Fibroblast of pulmonary artery (primary cell): ENCODE measurements around the gene NDUFA8.

ENCODE experiments used
- DNase-seq: peaks from one replicate; pipeline ENCODE4 v3.0.0-alpha.2; 2010; ENCODE audit warnings: low read depth
- H3K4me3 ChIP-seq: replicated peaks from 2 replicates; pipeline ENCODE4 v1.5.1; 2011; ENCODE audit warnings: low read depth, mild to moderate bottlenecking, control low read depth, low read length, moderate library complexity
- TF ChIP-seq, protein P1 (sequence below): IDR thresholded peaks from 2 replicates; pipeline ENCODE4 v1.5.1; 2011; ENCODE audit warnings: mild to moderate bottlenecking, control low read depth, low read length, inconsistent platforms; ENCODE audit errors: missing control alignments

The NDUFA8 gene

GRCh38 chr9:122186301-122186700, 26.7 kb upstream of the NDUFA8 start:
- DNase-seq: no peak
- H3K4me3 ChIP-seq: no peak overlapping the region
- TF ChIP-seq, protein P1, sequence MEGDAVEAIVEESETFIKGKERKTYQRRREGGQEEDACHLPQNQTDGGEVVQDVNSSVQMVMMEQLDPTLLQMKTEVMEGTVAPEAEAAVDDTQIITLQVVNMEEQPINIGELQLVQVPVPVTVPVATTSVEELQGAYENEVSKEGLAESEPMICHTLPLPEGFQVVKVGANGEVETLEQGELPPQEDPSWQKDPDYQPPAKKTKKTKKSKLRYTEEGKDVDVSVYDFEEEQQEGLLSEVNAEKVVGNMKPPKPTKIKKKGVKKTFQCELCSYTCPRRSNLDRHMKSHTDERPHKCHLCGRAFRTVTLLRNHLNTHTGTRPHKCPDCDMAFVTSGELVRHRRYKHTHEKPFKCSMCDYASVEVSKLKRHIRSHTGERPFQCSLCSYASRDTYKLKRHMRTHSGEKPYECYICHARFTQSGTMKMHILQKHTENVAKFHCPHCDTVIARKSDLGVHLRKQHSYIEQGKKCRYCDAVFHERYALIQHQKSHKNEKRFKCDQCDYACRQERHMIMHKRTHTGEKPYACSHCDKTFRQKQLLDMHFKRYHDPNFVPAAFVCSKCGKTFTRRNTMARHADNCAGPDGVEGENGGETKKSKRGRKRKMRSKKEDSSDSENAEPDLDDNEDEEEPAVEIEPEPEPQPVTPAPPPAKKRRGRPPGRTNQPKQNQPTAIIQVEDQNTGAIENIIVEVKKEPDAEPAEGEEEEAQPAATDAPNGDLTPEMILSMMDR: no peak

GRCh38 chr9:122184551-122184950, 25.0 kb upstream of the NDUFA8 start:
- TF ChIP-seq, protein P1: no peak
- no peak for DNase-seq
- no peak overlapping the region for H3K4me3 ChIP-seq

- DNase-seq: no peak
- no peak overlapping the region for H3K4me3 ChIP-seq
- TF ChIP-seq, protein P1: no peak
Observed at GRCh38 chr9:122183501-122183900, 23.9 kb upstream of the NDUFA8 start.

GRCh38 chr9:122180633-122181032, 21.1 kb upstream of the NDUFA8 start:
- H3K4me3 ChIP-seq: no peak overlapping the region
- TF ChIP-seq, protein P1: no peak
- DNase-seq: peak; percentile 78

GRCh38 chr9:122179690-122180074, 20.1 kb upstream of the NDUFA8 start:
- DNase-seq: no peak
- TF ChIP-seq, protein P1: no peak
- no peak overlapping the region for H3K4me3 ChIP-seq

- TF ChIP-seq, protein P1: no peak
- DNase-seq: no peak
- no peak overlapping the region for H3K4me3 ChIP-seq
Observed at GRCh38 chr9:122179054-122179689, 19.6 kb upstream of the NDUFA8 start.

DNA sequence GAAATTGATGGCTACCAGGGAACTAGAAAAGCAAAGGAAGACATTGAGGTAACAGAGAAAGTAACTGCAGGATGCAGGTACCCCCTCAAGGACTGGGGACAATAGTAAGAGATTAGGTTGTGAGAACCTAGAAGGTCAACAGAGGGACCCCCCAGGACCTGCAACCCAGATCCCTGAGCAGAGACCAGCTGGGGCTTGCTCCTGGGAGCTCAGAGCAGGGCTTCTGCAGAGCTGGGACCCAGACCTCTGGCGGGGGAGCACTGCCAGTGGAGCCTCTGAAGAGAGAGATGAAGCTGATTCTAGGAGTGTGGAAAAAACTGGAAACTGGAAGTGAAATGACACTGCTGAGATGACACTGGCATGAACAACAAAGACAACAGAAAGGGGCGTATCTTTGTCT, 17.3 kb upstream of the NDUFA8 start:
- H3K4me3 ChIP-seq: no peak overlapping the region
- DNase-seq: no peak
- TF ChIP-seq, protein P1: no peak
